ENCODE data around the gene HEBP1.

The HEBP1 gene

GRCh38 chr12:13032164-13032563, 32.1 kb upstream of the HEBP1 start:
- Mint-ChIP-seq H3K4me3 (no peak overlapping the region), H3K36me3 (ENCODE audit: low read depth) (no peaks in the 10 kb centered on the region)
- DNase-seq (ENCODE audit: low spot score): no peak

GRCh38 chr12:13030541-13031291, 30.7 kb upstream of the HEBP1 start:
- Mint-ChIP-seq H3K4me3 (no peak overlapping the region), H3K27ac (no peak overlapping the region), H3K36me3 (ENCODE audit: low read depth) (no peaks in the 10 kb centered on the region), H3K9me3 (no peaks in the 10 kb centered on the region), H3K4me1 (ENCODE audit: low read depth) (peaks cover 1% of the 10 kb centered on the region), H3K27me3 (ENCODE audit: low read depth) (peaks cover 21% of the 10 kb centered on the region)
- DNase-seq (ENCODE audit: low spot score): no peak

More at GRCh38 chr12:13032164-13032563, 32.1 kb upstream of the HEBP1 start:
- Mint-ChIP-seq H3K4me1 (ENCODE audit: low read depth) (peaks cover under 1% of the 10 kb centered on the region), H3K27me3 (ENCODE audit: low read depth) (peaks cover 12% of the 10 kb centered on the region), H3K9me3 (no peaks in the 10 kb centered on the region), H3K27ac (no peak overlapping the region)

- Mint-ChIP-seq H3K4me1 (ENCODE audit: low read depth) (peaks cover 1% of the 10 kb centered on the region), H3K4me3 (no peak overlapping the region), H3K9me3 (no peaks in the 10 kb centered on the region), H3K36me3 (ENCODE audit: low read depth) (no peaks in the 10 kb centered on the region), H3K27me3 (ENCODE audit: low read depth) (peaks cover 27% of the 10 kb centered on the region), H3K27ac (no peak overlapping the region)
- DNase-seq (ENCODE audit: low spot score): no peak
Observed at GRCh38 chr12:13028825-13029570, 28.9 kb upstream of the HEBP1 start.

GRCh38 chr12:13027508-13027907, 27.4 kb upstream of the HEBP1 start:
- no peak overlapping the region for H3K4me3 Mint-ChIP-seq
- H3K36me3 Mint-ChIP-seq (ENCODE audit: low read depth): no peaks in the 10 kb centered on the region

GRCh38 chr12:13027032-13027431, 27.0 kb upstream of the HEBP1 start:
- DNase-seq (ENCODE audit: low spot score): no peak
- no peaks in the 10 kb centered on the region for H3K9me3 Mint-ChIP-seq
- H3K27me3 Mint-ChIP-seq (ENCODE audit: low read depth): peaks cover 31% of the 10 kb centered on the region
- H3K36me3 Mint-ChIP-seq (ENCODE audit: low read depth): no peaks in the 10 kb centered on the region
- no peak overlapping the region for H3K4me3 Mint-ChIP-seq
- H3K27ac Mint-ChIP-seq: no peak overlapping the region
- peaks cover 1% of the 10 kb centered on the region for H3K4me1 Mint-ChIP-seq (ENCODE audit: low read depth)

More at GRCh38 chr12:13027508-13027907, 27.4 kb upstream of the HEBP1 start:
- Mint-ChIP-seq H3K9me3 (no peaks in the 10 kb centered on the region), H3K27me3 (ENCODE audit: low read depth) (peaks cover 31% of the 10 kb centered on the region), H3K4me1 (ENCODE audit: low read depth) (peaks cover 1% of the 10 kb centered on the region), H3K27ac (no peak overlapping the region)
- no peak for DNase-seq (ENCODE audit: low spot score)

GRCh38 chr12:13026286-13026685, 26.2 kb upstream of the HEBP1 start:
- peaks cover 31% of the 10 kb centered on the region for H3K27me3 Mint-ChIP-seq (ENCODE audit: low read depth)
- no peaks in the 10 kb centered on the region for H3K9me3 Mint-ChIP-seq
- H3K27ac Mint-ChIP-seq: no peak overlapping the region
- H3K4me1 Mint-ChIP-seq (ENCODE audit: low read depth): peaks cover 1% of the 10 kb centered on the region
- no peak overlapping the region for H3K4me3 Mint-ChIP-seq
- DNase-seq (ENCODE audit: low spot score): no peak
- no peaks in the 10 kb centered on the region for H3K36me3 Mint-ChIP-seq (ENCODE audit: low read depth)

GRCh38 chr12:13024531-13024916, 24.5 kb upstream of the HEBP1 start:
- no peak for DNase-seq (ENCODE audit: low spot score)
- H3K27me3 Mint-ChIP-seq (ENCODE audit: low read depth): peaks cover 30% of the 10 kb centered on the region
- H3K4me1 Mint-ChIP-seq (ENCODE audit: low read depth): peaks cover 1% of the 10 kb centered on the region
- H3K9me3 Mint-ChIP-seq: no peaks in the 10 kb centered on the region
- H3K27ac Mint-ChIP-seq: no peak overlapping the region
- no peak overlapping the region for H3K4me3 Mint-ChIP-seq
- H3K36me3 Mint-ChIP-seq (ENCODE audit: low read depth): no peaks in the 10 kb centered on the region

- H3K4me1 Mint-ChIP-seq (ENCODE audit: low read depth): peaks cover 1% of the 10 kb centered on the region
- H3K27ac Mint-ChIP-seq: no peak overlapping the region
- no peak overlapping the region for H3K4me3 Mint-ChIP-seq
- no peaks in the 10 kb centered on the region for H3K36me3 Mint-ChIP-seq (ENCODE audit: low read depth)
- no peak for DNase-seq (ENCODE audit: low spot score)
- no peaks in the 10 kb centered on the region for H3K9me3 Mint-ChIP-seq
- peaks cover 31% of the 10 kb centered on the region for H3K27me3 Mint-ChIP-seq (ENCODE audit: low read depth)
Observed at GRCh38 chr12:13023811-13024530, 23.9 kb upstream of the HEBP1 start.

- DNase-seq (ENCODE audit: low spot score): no peak
- Mint-ChIP-seq H3K4me3 (no peak overlapping the region), H3K27me3 (ENCODE audit: low read depth) (peaks cover 38% of the 10 kb centered on the region), H3K4me1 (ENCODE audit: low read depth) (peaks cover 1% of the 10 kb centered on the region), H3K27ac (no peak overlapping the region), H3K9me3 (no peaks in the 10 kb centered on the region), H3K36me3 (ENCODE audit: low read depth) (no peaks in the 10 kb centered on the region)
Observed at GRCh38 chr12:13022851-13023271, 22.8 kb upstream of the HEBP1 start.

- Mint-ChIP-seq H3K27me3 (ENCODE audit: low read depth) (peaks cover 24% of the 10 kb centered on the region), H3K4me3 (no peak overlapping the region), H3K9me3 (no peaks in the 10 kb centered on the region), H3K4me1 (ENCODE audit: low read depth) (no peaks in the 10 kb centered on the region), H3K36me3 (ENCODE audit: low read depth) (no peaks in the 10 kb centered on the region), H3K27ac (no peak overlapping the region)
- DNase-seq (ENCODE audit: low spot score): no peak
Observed at GRCh38 chr12:13011098-13011497, 11.0 kb upstream of the HEBP1 start.

- Mint-ChIP-seq H3K27ac (no peak overlapping the region), H3K9me3 (no peaks in the 10 kb centered on the region), H3K27me3 (ENCODE audit: low read depth) (peaks cover 29% of the 10 kb centered on the region), H3K36me3 (ENCODE audit: low read depth) (no peaks in the 10 kb centered on the region), H3K4me1 (ENCODE audit: low read depth) (no peaks in the 10 kb centered on the region), H3K4me3 (no peak overlapping the region)
- DNase-seq (ENCODE audit: low spot score): no peak
Observed at GRCh38 chr12:13008741-13009380, 8.8 kb upstream of the HEBP1 start.

- Mint-ChIP-seq H3K9me3 (no peaks in the 10 kb centered on the region), H3K27me3 (ENCODE audit: low read depth) (peaks cover 38% of the 10 kb centered on the region), H3K36me3 (ENCODE audit: low read depth) (no peaks in the 10 kb centered on the region), H3K27ac (no peak overlapping the region), H3K4me3 (no peak overlapping the region), H3K4me1 (ENCODE audit: low read depth) (no peaks in the 10 kb centered on the region)
- DNase-seq (ENCODE audit: low spot score): no peak
Observed at GRCh38 chr12:13007496-13008233, 7.6 kb upstream of the HEBP1 start.

- Mint-ChIP-seq H3K9me3 (no peaks in the 10 kb centered on the region), H3K36me3 (ENCODE audit: low read depth) (no peaks in the 10 kb centered on the region), H3K4me1 (ENCODE audit: low read depth) (peaks cover 8% of the 10 kb centered on the region), H3K27me3 (ENCODE audit: low read depth) (peaks cover 40% of the 10 kb centered on the region), H3K4me3 (no peak overlapping the region), H3K27ac (no peak overlapping the region)
- DNase-seq (ENCODE audit: low spot score): no peak
Observed at GRCh38 chr12:13005649-13006048, 5.6 kb upstream of the HEBP1 start.
